SKM-1 (cell line): Measurements from ENCODE around the gene BCO1.

Experiments used
- DNase-seq: peaks from one replicate; lab custom pipeline; 2025; ENCODE audit not compliant: unreplicated experiment; lab: John Stamatoyannopoulos, UW

The BCO1 gene

GRCh38 chr16:81231014-81231413 is 7.5 kb upstream of the BCO1 start:
- no peak for DNase-seq

DNA sequence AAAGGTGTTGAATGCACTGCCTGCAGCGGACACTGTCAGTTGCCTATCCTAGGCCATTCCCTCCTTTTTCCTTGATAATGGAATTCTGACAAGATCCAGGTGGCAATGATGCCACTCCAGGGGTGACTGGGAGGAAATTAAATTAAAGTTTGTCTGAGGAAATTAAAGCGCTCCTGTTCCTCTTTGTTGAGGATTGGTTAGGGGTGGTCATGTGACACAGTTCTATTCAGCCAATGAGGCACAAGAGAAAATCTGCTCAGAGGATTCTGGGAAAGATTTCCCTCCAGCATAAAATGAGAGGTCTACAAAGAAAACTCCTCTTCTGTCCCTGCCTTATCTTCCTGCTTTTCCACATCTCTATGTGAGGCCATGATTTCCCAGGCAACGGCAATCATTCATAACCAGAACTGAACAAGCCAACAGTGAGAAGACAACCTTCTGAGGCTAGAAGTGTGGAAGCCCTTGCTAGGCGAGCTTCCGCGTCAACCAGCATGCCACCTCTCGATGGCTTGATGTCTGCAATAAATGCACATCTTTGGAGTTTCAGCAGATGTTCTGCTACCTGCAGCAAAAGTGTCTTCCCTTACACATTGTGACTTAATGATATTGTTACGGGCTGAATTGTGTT is 5.6 kb upstream of the BCO1 start:
- no peak for DNase-seq

DNA sequence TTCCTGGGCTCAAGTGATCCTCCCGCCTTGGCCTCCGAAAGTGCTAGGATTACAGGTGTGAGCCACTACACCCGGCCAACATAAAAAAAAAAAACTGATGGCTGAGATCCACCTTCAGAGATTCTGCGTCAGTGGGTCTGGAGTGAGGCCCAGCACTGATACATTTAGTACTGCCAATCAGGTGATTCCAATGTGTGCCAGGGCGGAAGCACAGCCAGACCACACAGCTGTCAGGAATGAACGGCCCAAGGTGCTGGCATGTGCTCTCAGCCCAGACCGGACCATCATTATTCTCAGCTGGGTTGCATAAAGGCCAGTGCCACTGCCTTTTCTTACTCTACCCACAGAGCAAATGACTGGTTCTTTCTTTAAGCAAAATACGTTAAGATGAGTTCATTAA is 1.2 kb upstream of the BCO1 start:
- DNase-seq: no peak

DNA sequence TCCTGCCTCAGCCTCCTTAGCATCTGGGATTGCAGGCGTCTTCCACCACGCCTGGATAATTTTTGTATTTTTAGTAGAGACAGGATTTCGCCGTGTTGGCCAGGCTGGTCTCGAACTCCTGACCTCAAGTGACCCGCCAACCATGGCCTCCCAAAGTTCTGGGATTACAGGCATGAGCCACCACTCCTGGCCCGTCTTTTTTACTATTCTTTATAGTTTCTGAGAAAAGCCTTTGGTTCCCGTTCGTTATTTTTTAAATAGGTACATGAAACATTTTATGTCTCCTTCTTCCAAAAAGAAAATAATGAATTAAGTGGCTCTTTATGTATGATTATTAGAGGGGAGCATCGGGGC is 570 bp upstream of the BCO1 start:
- no peak for DNase-seq

DNA sequence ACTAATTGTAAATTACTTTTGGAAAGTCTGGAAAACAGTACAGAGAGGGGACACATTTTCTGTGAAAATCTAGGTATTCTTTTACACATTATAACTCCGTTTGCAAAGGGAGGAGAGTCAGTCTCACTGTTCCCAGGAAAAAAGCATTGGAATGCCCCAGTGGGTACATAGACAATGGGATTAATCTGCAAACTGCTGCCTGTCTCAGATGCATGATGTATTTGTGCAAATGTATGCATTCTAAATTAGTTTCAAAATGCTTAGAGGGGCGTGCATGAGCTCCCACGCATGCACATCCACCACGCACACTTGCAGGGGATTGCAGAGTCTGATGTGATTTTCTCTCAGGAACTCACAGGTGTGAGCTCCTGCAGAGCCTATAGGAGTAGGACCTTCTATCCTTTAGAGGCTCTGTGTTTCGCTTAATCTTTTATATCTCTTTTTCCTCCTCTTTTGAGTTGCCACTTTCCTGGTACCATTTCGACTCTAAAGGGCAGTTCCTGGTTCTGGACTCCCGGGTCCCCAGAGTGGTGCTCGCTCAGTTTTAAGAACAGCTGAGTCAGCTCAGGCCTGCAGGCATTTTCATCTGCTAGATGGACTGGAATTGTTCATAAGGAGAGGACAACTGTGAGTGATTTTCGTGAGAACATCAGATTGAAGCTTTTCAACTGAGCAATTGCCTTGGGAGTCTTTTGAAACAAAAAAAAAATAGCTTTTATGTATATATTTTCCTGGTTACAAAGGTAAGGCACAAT is 1.1 kb downstream of the BCO1 start:
- no peak for DNase-seq

GRCh38 chr16:81241706-81242105 is 3.2 kb downstream of the BCO1 start:
- DNase-seq: no peak

GRCh38 chr16:81242977-81243618 is 4.6 kb downstream of the BCO1 start:
- no peak for DNase-seq

- no peak for DNase-seq
These were observed 5.5 kb downstream of the BCO1 start for GRCh38 chr16:81243942-81244341.

GRCh38 chr16:81251871-81252270 is 13.4 kb downstream of the BCO1 start:
- DNase-seq: no peak

DNA sequence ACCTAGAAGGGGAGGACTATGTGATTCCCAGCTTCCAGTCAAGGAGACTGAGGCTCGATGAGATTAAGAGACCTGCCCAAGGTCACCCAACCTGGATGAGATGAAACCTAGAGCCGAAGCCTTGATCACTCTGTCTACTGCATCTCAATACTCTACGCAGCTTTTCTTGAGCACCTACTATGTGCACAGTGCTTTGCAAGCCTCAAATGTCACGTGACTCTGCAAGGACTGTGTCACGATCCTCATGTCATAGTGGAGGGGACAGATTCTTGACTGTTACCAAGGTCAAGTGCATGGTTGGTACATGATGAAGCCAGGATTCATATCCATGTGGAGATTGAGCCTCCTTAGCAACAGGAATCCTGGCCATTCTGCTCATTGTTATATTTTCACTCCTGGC is 14.7 kb downstream of the BCO1 start:
- no peak for DNase-seq

- no peak for DNase-seq
These were observed 16.5 kb downstream of the BCO1 start for GRCh38 chr16:81254922-81255526.

DNA sequence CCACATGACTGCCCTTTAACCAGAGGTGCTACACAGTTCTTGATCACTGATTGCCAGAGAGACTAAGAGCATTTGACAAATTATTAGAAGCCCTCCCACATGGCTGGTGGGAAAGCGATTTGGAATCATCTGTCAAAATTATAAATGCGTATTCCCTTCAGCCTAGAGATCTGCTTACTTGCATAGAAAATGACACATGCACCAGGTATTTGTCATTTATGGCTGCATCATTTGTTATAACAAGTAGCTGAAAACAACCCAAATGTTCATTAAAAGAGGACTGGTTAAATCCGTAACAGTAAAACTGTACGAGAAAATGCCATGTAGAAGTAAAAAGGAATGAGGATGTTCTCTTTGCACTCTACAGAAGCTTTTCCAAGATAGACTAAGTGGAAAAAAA is 21.4 kb downstream of the BCO1 start:
- no peak for DNase-seq

DNA sequence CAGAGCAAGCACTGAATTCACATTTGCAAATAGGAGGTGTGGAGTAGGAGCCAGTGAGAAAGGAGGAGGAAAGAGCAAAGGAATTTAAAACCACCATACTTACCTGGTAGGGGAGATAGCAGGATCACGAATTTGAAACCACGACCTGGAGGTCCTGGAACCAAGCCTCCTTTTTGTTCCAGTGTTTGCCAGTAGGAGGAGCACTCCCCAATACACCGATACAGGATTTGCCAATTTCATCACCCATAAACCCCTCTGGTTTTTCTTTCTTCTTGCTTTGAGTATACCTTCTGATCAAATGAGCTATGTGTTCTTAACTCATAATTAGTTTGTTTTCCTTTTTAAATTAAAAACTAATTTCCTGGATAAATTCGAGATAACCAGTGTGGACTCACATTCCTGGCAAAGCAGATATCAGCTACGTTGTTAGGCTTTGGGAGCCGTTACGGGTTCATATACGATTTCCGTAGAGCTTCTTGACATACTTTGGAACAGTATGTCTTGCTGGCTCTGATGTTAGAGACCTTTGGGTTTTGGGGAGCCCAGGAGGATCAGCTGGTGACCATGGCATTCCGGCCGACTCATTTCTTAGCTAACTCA is 22.7 kb downstream of the BCO1 start:
- peak; percentile 38 for DNase-seq

DNA sequence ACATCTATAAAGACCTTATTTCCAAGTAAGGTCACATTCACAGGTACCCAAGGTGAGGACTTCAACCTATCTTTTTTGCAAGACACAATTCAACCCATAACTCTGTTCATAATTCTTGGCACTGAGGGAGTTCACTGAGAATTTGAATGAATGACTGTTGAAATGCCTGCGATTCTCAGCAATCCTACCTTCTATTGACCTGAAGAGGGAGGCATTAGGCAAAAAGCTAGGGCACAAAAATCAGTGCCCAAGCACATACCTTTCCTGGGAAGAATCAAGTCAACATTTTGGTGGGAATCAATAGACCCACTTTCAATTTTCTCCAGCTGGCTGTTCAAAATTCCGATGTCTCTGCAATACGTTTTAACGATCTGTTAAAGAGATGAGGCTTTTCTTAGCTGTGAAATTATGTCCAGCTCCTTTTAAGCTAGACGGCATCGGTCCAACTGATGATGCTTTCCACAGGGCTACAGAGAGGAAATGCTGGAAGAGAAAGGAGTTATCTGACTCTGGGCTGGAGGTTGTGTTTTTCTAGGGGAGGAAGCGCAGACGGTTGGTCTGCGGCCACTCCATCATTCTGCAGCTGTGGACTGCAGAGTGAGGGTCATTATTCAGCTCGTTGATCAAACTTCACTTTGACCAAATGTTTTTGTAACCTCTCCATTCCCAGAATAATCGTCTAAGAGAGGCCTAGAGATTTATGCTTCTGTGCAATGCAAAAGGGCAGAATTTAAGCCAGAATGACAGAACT is 25.2 kb downstream of the BCO1 start:
- DNase-seq: no peak

GRCh38 chr16:81264386-81264785 is 25.9 kb downstream of the BCO1 start:
- DNase-seq: no peak

- no peak for DNase-seq
These were observed 26.6 kb downstream of the BCO1 start for GRCh38 chr16:81265052-81265451.

DNA sequence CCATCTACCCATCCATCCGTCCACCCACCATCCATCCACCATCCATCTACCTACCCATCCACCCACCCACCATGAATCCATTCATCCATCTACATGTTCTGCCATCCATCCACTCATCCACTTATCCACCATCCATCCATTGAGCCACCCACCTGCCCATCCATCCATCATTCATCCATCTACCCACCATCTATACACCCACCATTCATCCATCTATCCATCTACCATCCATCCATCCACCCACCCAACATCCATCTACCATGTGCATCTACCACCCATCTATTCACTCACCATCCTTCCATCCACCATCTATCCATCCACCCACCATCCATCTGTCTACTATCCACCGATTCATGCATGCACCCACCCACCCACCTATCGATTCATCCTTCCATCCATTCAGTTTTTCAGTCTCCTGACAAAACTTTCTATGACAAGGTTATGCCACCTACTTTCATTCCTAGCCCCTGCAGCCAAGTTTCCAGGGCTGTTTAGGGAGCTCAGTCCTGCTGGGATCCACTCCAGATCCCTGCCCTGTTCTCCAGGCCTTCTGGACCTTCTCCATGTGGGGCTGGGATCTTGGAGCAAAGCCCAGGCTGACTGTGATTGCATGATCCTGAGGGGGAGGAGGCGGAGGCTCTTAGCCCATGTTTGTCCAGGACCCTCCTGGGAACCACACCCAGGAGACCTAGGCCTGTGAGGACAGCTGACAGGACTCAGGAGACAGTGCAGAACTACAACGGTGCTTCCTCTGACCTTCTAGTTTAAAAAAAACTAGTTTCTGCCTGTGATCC is 27.4 kb downstream of the BCO1 start:
- DNase-seq: no peak

GRCh38 chr16:81266680-81267095 is 28.2 kb downstream of the BCO1 start:
- DNase-seq: no peak

GRCh38 chr16:81268509-81268908 is 30.0 kb downstream of the BCO1 start:
- DNase-seq: no peak
